Neural progenitor cell (in vitro differentiated cells): Measurements from ENCODE around the gene COLEC12. TPM values are rescaled to one million over a fixed set of nuclear protein-coding genes. Genes with fewer than 3 reads are reported as not detected.

Experiments used
- DNase-seq: peaks from one replicate; pipeline ENCODE4 v3.0.0-alpha.2; 2016; ENCODE audit warnings: low spot score
- H2AFZ ChIP-seq: fragments of 200-600 bp; sonication (generic); replicated peaks from 2 replicates; pipeline ENCODE4 v1.6.1; 2016; ENCODE audit warnings: antibody characterized with exemption
- H3F3A ChIP-seq: fragments of 200-600 bp; sonication (generic); 2 replicates; pipeline ENCODE4 v1.6.1; 2016; ENCODE audit warnings: antibody characterized with exemption, low read depth
- H3K27ac ChIP-seq: fragments of 200-600 bp; sonication (generic); 2 replicates; pipeline ENCODE4 v1.5.1; 2016; ENCODE audit warnings: mild to moderate bottlenecking
- H3K27me3 ChIP-seq: fragments of 200-600 bp; sonication (generic); 2 replicates; pipeline ENCODE4 v1.6.1; 2016; ENCODE audit warnings: mild to moderate bottlenecking, moderate library complexity
- H3K36me3 ChIP-seq: fragments of 200-600 bp; sonication (generic); 2 replicates; pipeline ENCODE4 v1.5.1; 2016
- H3K4me1 ChIP-seq: fragments of 200-600 bp; sonication (generic); 2 replicates; pipeline ENCODE4 v1.6.1; 2016; ENCODE audit warnings: mixed run types
- H3K4me2 ChIP-seq: fragments of 200-600 bp; sonication (generic); 2 replicates; pipeline ENCODE4 v1.6.1; 2016
- H3K4me3 ChIP-seq: fragments of 200-600 bp; sonication (generic); 2 replicates; pipeline ENCODE4 v1.5.1; 2016
- H3K79me2 ChIP-seq: fragments of 200-600 bp; sonication (generic); 2 replicates; pipeline ENCODE4 v1.6.1; 2016; ENCODE audit warnings: low read depth
- H3K9ac ChIP-seq: fragments of 200-600 bp; sonication (generic); 2 replicates; pipeline ENCODE4 v1.6.1; 2016
- H3K9me3 ChIP-seq: fragments of 200-600 bp; sonication (generic); 2 replicates; pipeline ENCODE4 v1.5.1; 2016; ENCODE audit warnings: low read depth
- H4K20me1 ChIP-seq: fragments of 200-600 bp; sonication (generic); 2 replicates; pipeline ENCODE4 v1.6.1; 2016; ENCODE audit warnings: low read depth
- H3K27ac Mint-ChIP-seq: 3 replicates; pipeline ENCODE4 v1.8.0; 2021; ENCODE audit warnings: mixed read lengths
- H3K27me3 Mint-ChIP-seq: 2 replicates; pipeline ENCODE4 v1.8.0; 2022; ENCODE audit warnings: low read depth, mild to moderate bottlenecking, inconsistent platforms, moderate library complexity, mixed read lengths; ENCODE audit not compliant: insufficient read depth
- H3K36me3 Mint-ChIP-seq: 3 replicates; pipeline ENCODE4 v1.8.0; 2021; ENCODE audit warnings: mixed read lengths
- H3K4me1 Mint-ChIP-seq: 3 replicates; pipeline ENCODE4 v1.8.0; 2021; ENCODE audit warnings: mixed read lengths
- H3K4me3 Mint-ChIP-seq: 3 replicates; pipeline ENCODE4 v1.8.0; 2021; ENCODE audit warnings: mild to moderate bottlenecking, moderate library complexity, mixed read lengths
- H3K9me3 Mint-ChIP-seq: 3 replicates; pipeline ENCODE4 v1.8.0; 2020; ENCODE audit warnings: mixed read lengths
- CTCF ChIP-seq: fragments of 200-600 bp; sonication (generic); IDR thresholded peaks from 2 replicates; pipeline ENCODE4 v1.5.1; 2017; ENCODE audit warnings: antibody characterized with exemption, mild to moderate bottlenecking
- EZH2 ChIP-seq: fragments of 200-600 bp; sonication (generic); IDR thresholded peaks from 2 replicates; pipeline ENCODE4 v1.6.1; 2017; ENCODE audit warnings: antibody characterized with exemption, mild to moderate bottlenecking, moderate library complexity
- EZH2phosphoT487 ChIP-seq: fragments of 200-600 bp; sonication (generic); IDR thresholded peaks from 2 replicates; pipeline ENCODE4 v1.6.1; 2017; ENCODE audit warnings: antibody characterized with exemption
- total RNA-seq: library from RNA; depleted of rRNA; stranded (reverse); fragments of >200 nt; gene quantifications from 2 replicates; pipeline ENCODE4 v1.2.3, GENCODE V29; 2015; ENCODE audit warnings: low replicate concordance

COLEC12 gene
- total RNA-seq = 2.0 and 2.1 TPM in 2 replicates

- Histone ChIP-seq H3K36me3 (no peaks in the 10 kb centered on the region), H2AFZ (peak within 1 kb of the TSS; percentile 96)
These were observed at the start of gene COLEC12 for GRCh38 chr18:500632-501405. Gene COLEC12, minus strand, starts transcription at chr18:500701. Its CDS starts 187 bp downstream, at chr18:500514.

GRCh38 chr18:549967-550366 is 49.5 kb upstream of the COLEC12 start:
- no peak overlapping the region for H3K27ac ChIP-seq
- H3K9me3 Mint-ChIP-seq = peaks cover 20% of the 10 kb centered on the region
- H3K4me3 ChIP-seq = no peak overlapping the region
- TF ChIP-seq EZH2phosphoT487 = no peak
- TF ChIP-seq CTCF = no peak
- no peak for TF ChIP-seq EZH2
- no peaks in the 10 kb centered on the region for H3F3A ChIP-seq
- H3K9ac ChIP-seq = no peak overlapping the region
- no peaks in the 10 kb centered on the region for H3K4me1 Mint-ChIP-seq
- H3K79me2 ChIP-seq = no peaks in the 10 kb centered on the region
- DNase-seq = no peak
- no peaks in the 10 kb centered on the region for H3K36me3 Mint-ChIP-seq
- no peak overlapping the region for H3K4me2 ChIP-seq
- H3K4me3 Mint-ChIP-seq = no peak overlapping the region
- peaks cover 5% of the 10 kb centered on the region for H3K27me3 Mint-ChIP-seq
- H3K9me3 ChIP-seq = no peaks in the 10 kb centered on the region
- no peaks in the 10 kb centered on the region for H3K4me1 ChIP-seq
- no peak overlapping the region for H2AFZ ChIP-seq
- H3K36me3 ChIP-seq = no peaks in the 10 kb centered on the region
- no peaks in the 10 kb centered on the region for H3K27me3 ChIP-seq
- no peaks in the 10 kb centered on the region for H4K20me1 ChIP-seq
- peak overlapping the region; percentile 76 for H3K27ac Mint-ChIP-seq

More at GRCh38 chr18:500632-501405, at the start of gene COLEC12:
- Histone ChIP-seq H3K9me3 (no peaks in the 10 kb centered on the region), H3K27ac (no peak within 1 kb of the TSS), H3K9ac (no peak within 1 kb of the TSS), H3F3A (peaks cover 13% of the 10 kb centered on the region), H3K4me3 (peak within 1 kb of the TSS; percentile 74), H3K79me2 (no peaks in the 10 kb centered on the region), H3K27me3 (peaks cover 68% of the 10 kb centered on the region), H3K4me1 (peaks cover 9% of the 10 kb centered on the region), H4K20me1 (no peaks in the 10 kb centered on the region), H3K4me2 (peak within 1 kb of the TSS; percentile 92)
- Mint-ChIP-seq H3K27ac (no peak within 1 kb of the TSS), H3K4me1 (peaks cover 32% of the 10 kb centered on the region), H3K9me3 (no peaks in the 10 kb centered on the region), H3K36me3 (no peaks in the 10 kb centered on the region), H3K27me3 (peaks cover 24% of the 10 kb centered on the region), H3K4me3 (peak within 1 kb of the TSS; percentile 92)
- TF ChIP-seq EZH2phosphoT487 (peak; percentile 69), CTCF (no peak), EZH2 (peak; percentile 22)
- DNase-seq = peak; percentile 87

GRCh38 chr18:543447-544078 is 43.1 kb upstream of the COLEC12 start:
- H3K4me1 Mint-ChIP-seq = no peaks in the 10 kb centered on the region
- Histone ChIP-seq H3K4me3 (no peak overlapping the region), H3K36me3 (no peaks in the 10 kb centered on the region), H3K4me2 (no peak overlapping the region), H3K9me3 (no peaks in the 10 kb centered on the region), H3K27ac (no peak overlapping the region), H3K9ac (no peak overlapping the region), H3K4me1 (peaks cover 3% of the 10 kb centered on the region), H3K27me3 (no peaks in the 10 kb centered on the region), H3K79me2 (no peaks in the 10 kb centered on the region), H3F3A (no peaks in the 10 kb centered on the region), H4K20me1 (no peaks in the 10 kb centered on the region), H2AFZ (no peak overlapping the region)
- no peaks in the 10 kb centered on the region for H3K36me3 Mint-ChIP-seq
- H3K27me3 Mint-ChIP-seq = no peaks in the 10 kb centered on the region
- H3K27ac Mint-ChIP-seq = no peak overlapping the region
- no peak for DNase-seq
- H3K9me3 Mint-ChIP-seq = peaks cover 6% of the 10 kb centered on the region
- no peak overlapping the region for H3K4me3 Mint-ChIP-seq
- no peak for TF ChIP-seq CTCF
- no peak for TF ChIP-seq EZH2
- no peak for TF ChIP-seq EZH2phosphoT487
